ENCODE data around the gene PRSS22. TPM values are rescaled to one million over a fixed set of nuclear protein-coding genes. Genes with fewer than 3 reads are reported as not detected.

Gene PRSS22
- total and polyA plus RNA-seq, 2 experiments from 2014 or later, result 1.3 to 2.0 TPM

DNA sequence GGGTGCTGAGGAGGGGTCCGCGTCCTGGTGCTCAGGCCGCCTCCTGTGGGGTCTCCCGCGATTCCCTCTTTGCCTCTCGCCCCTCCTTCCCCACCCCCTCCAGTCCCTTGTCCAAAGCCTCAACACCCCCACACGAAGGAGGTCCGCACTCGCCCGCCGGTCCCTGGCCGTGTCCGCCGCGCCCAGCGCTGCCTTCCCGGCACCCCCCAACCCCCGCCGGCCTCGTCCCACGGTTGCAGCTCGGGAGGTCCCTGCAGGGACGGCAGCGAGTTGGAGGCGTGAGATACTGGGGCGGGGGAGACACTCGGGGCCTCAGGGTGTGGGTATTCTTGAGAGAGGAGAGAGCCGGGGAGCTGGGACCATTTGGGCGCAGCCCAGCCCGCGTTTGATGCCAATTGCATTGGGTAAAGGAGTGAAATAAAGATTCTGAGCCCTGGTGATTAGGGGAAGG lies 25.5 kb upstream of the PRSS22 start (continued):
- no peak for TF ChIP-seq ZNF462 (CRISPR knock-in tag; IDR thresholded peaks at IDR 0.05)
- no peak for TF ChIP-seq POLR2AphosphoS5 (IDR thresholded peaks at IDR 0.05; ENCODE audit: low read depth)

DNA sequence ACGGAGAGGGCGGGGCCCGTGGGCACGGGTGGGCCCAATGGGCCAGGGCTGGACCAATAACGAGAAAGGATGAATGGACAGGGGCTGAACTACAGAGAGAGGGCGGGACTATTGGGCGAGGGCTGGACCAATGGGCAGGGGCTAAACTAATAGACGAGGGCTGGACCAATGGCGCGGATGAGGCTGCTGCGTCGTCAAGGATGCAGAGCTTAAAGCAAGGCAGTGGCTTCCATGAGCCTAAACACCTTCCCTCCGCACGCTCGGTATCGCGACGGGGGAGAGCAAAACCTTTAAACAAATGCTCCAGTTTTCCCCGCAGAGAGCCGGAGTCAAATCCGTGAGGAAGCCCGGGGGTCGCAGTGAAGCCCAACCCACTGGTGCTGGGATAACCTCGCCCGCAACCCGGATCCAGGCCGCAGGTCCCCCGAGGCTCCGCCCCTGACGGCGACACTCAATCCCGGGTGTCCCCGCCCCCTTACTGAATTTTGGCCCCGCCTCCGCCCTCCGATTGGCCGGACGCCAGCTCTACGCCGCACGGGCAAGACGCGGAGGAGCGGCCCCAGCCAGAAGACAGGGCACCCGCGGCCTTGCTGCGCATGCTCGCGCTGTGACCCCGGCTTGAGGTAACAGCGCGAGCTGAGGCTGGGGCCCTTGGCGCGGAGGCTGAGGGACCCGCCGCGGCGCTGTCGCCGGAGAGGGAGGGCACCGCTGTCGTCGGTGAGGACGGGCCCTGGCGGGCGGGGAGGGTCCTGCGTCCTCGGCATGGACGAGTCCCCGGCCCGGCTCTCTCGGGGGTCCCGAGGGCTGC lies 24.9 kb upstream of the PRSS22 start, which contains the start of gene FLYWCH2:
FLYWCH2 (plus strand) TSS at position 566 of the 808 bp plus-strand sequence. CDS start 13,235 bp downstream, outside the sequence.
- peaks cover 7% of the 10 kb centered on the region; the same call in 1 of the 3 replicates for H3K36me3 Mint-ChIP-seq (ENCODE audit: low read depth)
- peaks cover 14% of the 10 kb centered on the region for H3K27me3 Mint-ChIP-seq (ENCODE audit: insufficient read depth, low read depth, poor library complexity)
- Histone ChIP-seq H3K4me3 (peak within 1 kb of the TSS; percentile 94), H2AFZ (peak within 1 kb of the TSS; percentile 95), H3F3A (replicated peaks; ENCODE audit: low read depth) (no peaks in the 10 kb centered on the region), H3K9me2 (ENCODE audit: insufficient read depth) (peaks cover 6% of the 10 kb centered on the region; the same call in 1 of the 2 replicates), H3K27ac (ENCODE audit: low read depth) (no peak within 1 kb of the TSS), H3K27me3 (ENCODE audit: insufficient read depth) (peaks cover 13% of the 10 kb centered on the region; the same call in 1 of the 2 replicates), H3K79me2 (replicated peaks; ENCODE audit: insufficient read depth) (no peaks in the 10 kb centered on the region; the same call in 1 of the 2 replicates), H4K20me1 (replicated peaks; ENCODE audit: insufficient read depth) (no peaks in the 10 kb centered on the region), H3K4me1 (ENCODE audit: insufficient read depth) (peaks cover 5% of the 10 kb centered on the region), H3K4me2 (peak within 1 kb of the TSS; percentile 97), H3K36me3 (ENCODE audit: insufficient read depth) (no peaks in the 10 kb centered on the region)
- peak within 1 kb of the TSS; percentile 90 for H3K4me3 Mint-ChIP-seq
- peaks cover 15% of the 10 kb centered on the region for H3K9me3 Mint-ChIP-seq
- ATAC-seq (peak; percentile 93), DNase-seq (ENCODE audit: low spot score) (peak; percentile 99)
- H3K4me1 Mint-ChIP-seq, result peaks cover 5% of the 10 kb centered on the region
- H3K27ac Mint-ChIP-seq, result peak within 1 kb of the TSS; percentile 97
- TF ChIP-seq, protein P1, sequence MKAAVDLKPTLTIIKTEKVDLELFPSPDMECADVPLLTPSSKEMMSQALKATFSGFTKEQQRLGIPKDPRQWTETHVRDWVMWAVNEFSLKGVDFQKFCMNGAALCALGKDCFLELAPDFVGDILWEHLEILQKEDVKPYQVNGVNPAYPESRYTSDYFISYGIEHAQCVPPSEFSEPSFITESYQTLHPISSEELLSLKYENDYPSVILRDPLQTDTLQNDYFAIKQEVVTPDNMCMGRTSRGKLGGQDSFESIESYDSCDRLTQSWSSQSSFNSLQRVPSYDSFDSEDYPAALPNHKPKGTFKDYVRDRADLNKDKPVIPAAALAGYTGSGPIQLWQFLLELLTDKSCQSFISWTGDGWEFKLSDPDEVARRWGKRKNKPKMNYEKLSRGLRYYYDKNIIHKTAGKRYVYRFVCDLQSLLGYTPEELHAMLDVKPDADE (IDR thresholded peaks at IDR 0.05), result no peak
- TF ChIP-seq EZH2phosphoT487 (IDR thresholded peaks at IDR 0.05; ENCODE audit: unreplicated experiment) (no peak), ZNF462 (CRISPR knock-in tag; IDR thresholded peaks at IDR 0.05) (no peak), EZH2 (IDR thresholded peaks at IDR 0.05; ENCODE audit: low read depth, unreplicated experiment) (no peak), JUNB (IDR thresholded peaks at IDR 0.05; ENCODE audit: unreplicated experiment) (no peak)

Measured in GM23338 (cell line).